A549 (cell line): Measurements from ENCODE around the gene ZNF283. TPM values are rescaled to one million over a fixed set of nuclear protein-coding genes. Genes with fewer than 3 reads are reported as not detected.

Experiments used
- ATAC-seq, 2 experiments: fragments of 200-7000 bp in 1 of 2; fragments of >200 bp in 1 of 2; cut with Nextera tagmentation in 1 of 2; cut with Tn5 transposase in 1 of 2; 3 replicates each; pipeline versions ENCODE4 v1.8.0 to v1.9.1; 2018 to 2020; ENCODE audit warnings: mild to moderate bottlenecking in 1 of 2, moderate library complexity in 1 of 2
- CTCF ChIA-PET: fragments of 300-600 bp; sonication (Branson Sonifier 250); formaldehyde crosslinking; extraction: SDS; loops from one replicate; lab custom pipeline; 2021; ENCODE audit warnings: antibody characterized with exemption, inconsistent platforms; lab: Yijun Ruan, JAX
- POLR2A ChIA-PET: fragments of 350-600 bp; formaldehyde crosslinking; extraction: SDS; loops from one replicate; lab custom pipeline; 2021; ENCODE audit warnings: antibody characterized with exemption, inconsistent platforms; lab: Yijun Ruan, JAX
- DNase-seq, 2 experiments: peaks; one replicate each; pipeline versions ENCODE4 v3.0.0 to v3.0.0-alpha.2; 2011 to 2016; ENCODE audit warnings: low read depth in 1 of 2, low spot score in 1 of 2
- FAIRE-seq: peaks from 2 replicates; lab custom pipeline; 2011; peaks lifted over from hg19 to GRCh38; lab: Jason Lieb, UNC
- H3K27ac ChIP-seq, 2 experiments: fragments of >200 bp; sonication (Bioruptor Twin); formaldehyde crosslinking; 3 replicates each; pipeline ENCODE4 v1.5.1; 2016 to 2017
- H3K4me1 ChIP-seq: fragments of >200 bp; sonication (Bioruptor Twin); formaldehyde crosslinking; 3 replicates; pipeline ENCODE4 v1.6.1; 2016
- H3K4me2 ChIP-seq: fragments of >200 bp; sonication (Bioruptor Twin); formaldehyde crosslinking; 3 replicates; pipeline ENCODE4 v1.6.1; 2016
- H3K4me3 ChIP-seq: fragments of >200 bp; sonication (Bioruptor Twin); formaldehyde crosslinking; 3 replicates; pipeline ENCODE4 v1.5.1; 2016
- H3K9me3 ChIP-seq: fragments of >200 bp; sonication (Bioruptor Twin); formaldehyde crosslinking; 3 replicates; pipeline ENCODE4 v1.6.1; 2016
- BHLHE40 ChIP-seq: IDR thresholded peaks from 2 replicates; pipeline ENCODE4 v1.6.1; 2012; ENCODE audit warnings: low read depth, low read length, inconsistent platforms
- CBX2 ChIP-seq: fragments of 200-600 bp; sonication (generic); IDR thresholded peaks from 2 replicates; pipeline ENCODE4 v1.6.1; 2016; ENCODE audit warnings: low read depth, mild to moderate bottlenecking, borderline replicate concordance
- CEBPB ChIP-seq, 2 experiments: fragments of >200 bp in 1 of 2; sonication (Bioruptor Twin) in 1 of 2; formaldehyde crosslinking in 1 of 2; IDR thresholded peaks; 2 replicates each; pipeline ENCODE4 v1.6.1; 2012 to 2016
- CHD2 ChIP-seq: fragments of 150-350 bp; IDR thresholded peaks from 2 replicates; pipeline ENCODE4 v1.6.1; 2014; ENCODE audit warnings: low read length; ENCODE audit not compliant: partially characterized antibody
- CHD4 ChIP-seq: fragments of 200-600 bp; sonication (generic); IDR thresholded peaks from 2 replicates; pipeline ENCODE4 v1.6.1; 2016; ENCODE audit warnings: antibody characterized with exemption, mild to moderate bottlenecking, borderline replicate concordance
- EHF ChIP-seq: fragments of 250-450 bp; sonication (Bioruptor Pico); IDR thresholded peaks from 2 replicates; pipeline ENCODE4 v1.5.0; 2020; ENCODE audit warnings: mild to moderate bottlenecking
- EP300 ChIP-seq, 2 experiments: fragments of >200 bp; sonication (Bioruptor Twin); formaldehyde crosslinking; IDR thresholded peaks; 2 replicates in 1 of 2; 3 replicates in 1 of 2; pipeline ENCODE4 v1.6.1; 2016 to 2017
- FOXS1 ChIP-seq: fragments of 250-450 bp; sonication (Bioruptor Pico); IDR thresholded peaks from 2 replicates; pipeline ENCODE4 v1.5.0; 2020; ENCODE audit warnings: mild to moderate bottlenecking, moderate library complexity
- GATA3 ChIP-seq: IDR thresholded peaks from 2 replicates; pipeline ENCODE4 v1.6.1; 2012; ENCODE audit warnings: borderline replicate concordance
- HEYL ChIP-seq: fragments of 250-450 bp; sonication (Bioruptor Pico); IDR thresholded peaks from 2 replicates; pipeline ENCODE4 v1.8.0; 2021; ENCODE audit warnings: mild to moderate bottlenecking, moderate library complexity
- HOXA7 ChIP-seq: fragments of 250-450 bp; sonication (Bioruptor Pico); IDR thresholded peaks from 2 replicates; pipeline ENCODE4 v1.5.0; 2020; ENCODE audit warnings: mild to moderate bottlenecking, moderate library complexity
- HOXB13 ChIP-seq: fragments of 250-450 bp; sonication (Bioruptor Pico); IDR thresholded peaks from 2 replicates; pipeline ENCODE4 v1.5.0; 2020; ENCODE audit warnings: low read depth, mild to moderate bottlenecking, moderate library complexity
- HOXB5 ChIP-seq: fragments of 250-450 bp; sonication (Bioruptor Pico); IDR thresholded peaks from 2 replicates; pipeline ENCODE4 v1.5.0; 2020; ENCODE audit warnings: mild to moderate bottlenecking, moderate library complexity
- JUN ChIP-seq, 2 experiments: fragments of >200 bp; sonication (Bioruptor Twin); formaldehyde crosslinking; IDR thresholded peaks; 2 replicates in 1 of 2; 3 replicates in 1 of 2; pipeline ENCODE4 v1.6.1; 2016 to 2017
- JUNB ChIP-seq: fragments of >200 bp; sonication (Bioruptor Twin); formaldehyde crosslinking; IDR thresholded peaks from 2 replicates; pipeline ENCODE4 v1.6.1; 2016
- MAFK ChIP-seq: fragments of 450-650 bp; IDR thresholded peaks from 2 replicates; pipeline ENCODE4 v1.6.1; 2014; ENCODE audit not compliant: partially characterized antibody
- MAZ ChIP-seq: fragments of 150-350 bp; IDR thresholded peaks from 2 replicates; pipeline ENCODE4 v1.6.1; 2014; ENCODE audit warnings: antibody characterized with exemption, low read depth, low read length, borderline replicate concordance
- MYC ChIP-seq: IDR thresholded peaks from 2 replicates; pipeline ENCODE4 v1.6.1; 2012; ENCODE audit warnings: mild to moderate bottlenecking, inconsistent platforms, low read length, improper control_type of control experiment, borderline replicate concordance
- NFE2L2 ChIP-seq: fragments of 150-350 bp; conservative IDR thresholded peaks from 2 replicates; pipeline ENCODE4 v1.6.1; 2014; ENCODE audit warnings: low read length
- NR3C1 ChIP-seq: fragments of >200 bp; sonication (Bioruptor Twin); formaldehyde crosslinking; IDR thresholded peaks from 3 replicates; pipeline ENCODE4 v1.6.1; 2017
- PHF8 ChIP-seq: fragments of 200-600 bp; sonication (generic); IDR thresholded peaks from 2 replicates; pipeline ENCODE4 v1.6.1; 2016; ENCODE audit warnings: low read depth, mild to moderate bottlenecking, antibody characterized with exemption, moderate library complexity, borderline replicate concordance
- POLR2A ChIP-seq: IDR thresholded peaks from 2 replicates; pipeline ENCODE4 v1.6.1; 2012; ENCODE audit warnings: mild to moderate bottlenecking, low read length
- POLR2AphosphoS2 ChIP-seq: conservative IDR thresholded peaks from 2 replicates; pipeline ENCODE4 v1.6.1; 2012; ENCODE audit warnings: low read length, improper control_type of control experiment, inconsistent platforms
- RAD21 ChIP-seq, 2 experiments: fragments of >200 bp in 1 of 2; sonication (Bioruptor Twin) in 1 of 2; formaldehyde crosslinking in 1 of 2; IDR thresholded peaks in 1 of 2; conservative IDR thresholded peaks in 1 of 2; 2 replicates in 1 of 2; 3 replicates in 1 of 2; pipeline ENCODE4 v1.6.1; 2012 to 2018; ENCODE audit warnings: inconsistent platforms in 1 of 2
- RARB ChIP-seq: fragments of 250-450 bp; sonication (Bioruptor Pico); IDR thresholded peaks from 2 replicates; pipeline ENCODE4 v1.8.0; 2021; ENCODE audit warnings: mild to moderate bottlenecking, moderate library complexity
- RCOR1 ChIP-seq: fragments of 150-350 bp; IDR thresholded peaks from 2 replicates; pipeline ENCODE4 v1.6.1; 2014; ENCODE audit warnings: antibody characterized with exemption, low read length, low read depth
- SREBF2 ChIP-seq: fragments of 450-650 bp; IDR thresholded peaks from 2 replicates; pipeline ENCODE4 v1.6.1; 2014; ENCODE audit warnings: mild to moderate bottlenecking, moderate library complexity
- TFCP2L1 ChIP-seq: fragments of 250-450 bp; sonication (Bioruptor Pico); IDR thresholded peaks from 2 replicates; pipeline ENCODE4 v1.5.0; 2021; ENCODE audit warnings: mild to moderate bottlenecking
- WGBS: methylation state at CpG from one replicate; pipeline ENCODE4 v1.1.6; 2017; ENCODE audit errors: missing lambda C conversion rate; 5-methylcytosine and 5-hydroxymethylcytosine counted together
- polyA plus RNA-seq, 4 experiments: library from polyadenylated mRNA; depleted of rRNA in 3 of 4; stranded (reverse); fragments of >200 nt; fragmentation: RNase III in 1 of 4; extraction: RNeasy Plus Mini Kit Qiagen cat#74134 plus additional on column Dnase treatment in 1 of 4; gene quantifications; 2 replicates in 3 of 4; 3 replicates in 1 of 4; pipeline ENCODE4 v1.2.3, GENCODE V29; 2011 to 2017
- TF ChIP-seq, protein P1 (sequence below): IDR thresholded peaks from 2 replicates; pipeline ENCODE4 v1.6.1; 2012
- TF ChIP-seq, protein P2 (sequence below): fragments of 200-600 bp; sonication (generic); IDR thresholded peaks from 2 replicates; pipeline ENCODE4 v1.6.1; 2016; ENCODE audit warnings: antibody characterized with exemption, mild to moderate bottlenecking, moderate library complexity
- TF ChIP-seq, protein P3 (sequence below): fragments of 250-450 bp; sonication (Bioruptor Pico); IDR thresholded peaks from 2 replicates; pipeline ENCODE4 v1.5.0; 2020; ENCODE audit warnings: low read depth, mild to moderate bottlenecking, moderate library complexity
- TF ChIP-seq, protein P4 (sequence below): fragments of >200 bp; sonication (Bioruptor Twin); formaldehyde crosslinking; IDR thresholded peaks from 2 replicates; pipeline ENCODE4 v1.6.1; 2016
- TF ChIP-seq, protein P5 (sequence below): fragments of >200 bp; sonication (Bioruptor Twin); formaldehyde crosslinking; IDR thresholded peaks from 3 replicates; pipeline ENCODE4 v1.6.1; 2016
- TF ChIP-seq, protein P6 (sequence below): fragments of 450-650 bp; IDR thresholded peaks from 2 replicates; pipeline ENCODE4 v1.6.1; 2014; ENCODE audit warnings: antibody characterized with exemption

ZNF283 gene
- polyA plus RNA-seq, 2 of the 4 experiments (the other 2 are of a cell fraction) = 6.1 to 8.9 TPM

DNA sequence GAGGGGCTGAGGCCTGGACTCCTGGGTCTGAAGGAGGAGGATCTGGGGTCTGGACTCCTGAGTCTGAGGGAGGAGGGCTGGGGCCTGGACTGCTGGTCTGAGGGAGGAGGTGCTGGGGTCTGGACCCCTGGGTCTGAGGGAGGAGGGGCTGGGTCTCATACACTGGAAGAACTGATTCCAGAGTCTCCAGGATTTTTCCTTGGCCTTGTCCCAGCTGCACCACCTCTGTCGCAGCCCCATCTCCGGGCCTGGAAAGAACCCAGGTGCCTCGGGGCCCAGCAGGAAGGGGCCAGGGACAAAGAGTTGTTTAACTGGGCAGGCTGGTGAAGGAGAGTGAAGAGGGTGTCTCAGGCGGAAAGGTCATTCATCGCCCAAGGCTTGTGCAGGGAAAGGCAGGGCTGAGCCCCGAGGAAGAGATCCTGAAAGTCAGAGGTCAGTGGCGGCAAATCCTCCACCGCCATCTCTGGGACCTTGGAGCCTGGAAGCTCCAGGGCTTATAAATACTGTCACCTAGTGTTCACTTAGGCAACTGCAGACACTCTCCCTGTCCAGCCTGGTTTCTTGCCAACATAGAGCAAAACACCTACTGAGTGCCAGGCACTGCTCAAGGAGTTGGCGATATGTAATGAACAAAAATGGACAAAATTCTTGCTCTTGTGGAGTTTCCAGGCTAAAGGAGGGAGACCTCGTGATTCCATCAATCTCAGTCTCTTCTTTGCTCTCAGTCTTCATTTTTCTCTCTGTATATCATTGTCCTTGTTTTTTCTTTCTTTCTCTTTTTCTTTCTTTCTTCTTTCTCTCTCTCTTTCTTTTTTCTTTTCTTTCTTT, 41.9 kb upstream of the ZNF283 start:
- 0 out of 3 replicates have a peak overlapping the region, but pooled peaks have one; percentile 3 for H3K4me3 ChIP-seq
- CTCF ChIA-PET = interaction anchor here (0.5 to 24.0 kb wide), 29 partner anchors 8 to 338 kb away, joined by 3 to 565 read pairs (median 4); partner anchors contain the start of genes IRGC, IRGQ, PLAUR and SMG9
- WGBS = 3% methylated on average over 10 of the region's 10 CpGs
- peak overlapping the region; percentile 79 for H3K4me2 ChIP-seq
- FAIRE-seq = peak; percentile 68
- peak overlapping the region; percentile 93 to 95 for H3K27ac ChIP-seq
- ATAC-seq = peak; percentile 66 to 82
- peaks cover 50% of the 10 kb centered on the region for H3K4me1 ChIP-seq
- POLR2A ChIA-PET = interaction anchor here (1.3 to 1.9 kb wide), 3 partner anchors 20 to 117 kb away, joined by 6 to 12 read pairs (median 11); partner anchors contain the start of gene SMG9
- DNase-seq = peak; percentile 81 to 90
- H3K9me3 ChIP-seq = no peaks in the 10 kb centered on the region
- TF ChIP-seq, protein P1, sequence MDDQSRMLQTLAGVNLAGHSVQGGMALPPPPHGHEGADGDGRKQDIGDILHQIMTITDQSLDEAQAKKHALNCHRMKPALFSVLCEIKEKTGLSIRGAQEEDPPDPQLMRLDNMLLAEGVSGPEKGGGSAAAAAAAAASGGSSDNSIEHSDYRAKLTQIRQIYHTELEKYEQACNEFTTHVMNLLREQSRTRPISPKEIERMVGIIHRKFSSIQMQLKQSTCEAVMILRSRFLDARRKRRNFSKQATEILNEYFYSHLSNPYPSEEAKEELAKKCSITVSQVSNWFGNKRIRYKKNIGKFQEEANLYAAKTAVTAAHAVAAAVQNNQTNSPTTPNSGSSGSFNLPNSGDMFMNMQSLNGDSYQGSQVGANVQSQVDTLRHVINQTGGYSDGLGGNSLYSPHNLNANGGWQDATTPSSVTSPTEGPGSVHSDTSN = no peak; the same call in 1 of the 2 replicates
- TF ChIP-seq GATA3 = no peak
- TF ChIP-seq, protein P2, sequence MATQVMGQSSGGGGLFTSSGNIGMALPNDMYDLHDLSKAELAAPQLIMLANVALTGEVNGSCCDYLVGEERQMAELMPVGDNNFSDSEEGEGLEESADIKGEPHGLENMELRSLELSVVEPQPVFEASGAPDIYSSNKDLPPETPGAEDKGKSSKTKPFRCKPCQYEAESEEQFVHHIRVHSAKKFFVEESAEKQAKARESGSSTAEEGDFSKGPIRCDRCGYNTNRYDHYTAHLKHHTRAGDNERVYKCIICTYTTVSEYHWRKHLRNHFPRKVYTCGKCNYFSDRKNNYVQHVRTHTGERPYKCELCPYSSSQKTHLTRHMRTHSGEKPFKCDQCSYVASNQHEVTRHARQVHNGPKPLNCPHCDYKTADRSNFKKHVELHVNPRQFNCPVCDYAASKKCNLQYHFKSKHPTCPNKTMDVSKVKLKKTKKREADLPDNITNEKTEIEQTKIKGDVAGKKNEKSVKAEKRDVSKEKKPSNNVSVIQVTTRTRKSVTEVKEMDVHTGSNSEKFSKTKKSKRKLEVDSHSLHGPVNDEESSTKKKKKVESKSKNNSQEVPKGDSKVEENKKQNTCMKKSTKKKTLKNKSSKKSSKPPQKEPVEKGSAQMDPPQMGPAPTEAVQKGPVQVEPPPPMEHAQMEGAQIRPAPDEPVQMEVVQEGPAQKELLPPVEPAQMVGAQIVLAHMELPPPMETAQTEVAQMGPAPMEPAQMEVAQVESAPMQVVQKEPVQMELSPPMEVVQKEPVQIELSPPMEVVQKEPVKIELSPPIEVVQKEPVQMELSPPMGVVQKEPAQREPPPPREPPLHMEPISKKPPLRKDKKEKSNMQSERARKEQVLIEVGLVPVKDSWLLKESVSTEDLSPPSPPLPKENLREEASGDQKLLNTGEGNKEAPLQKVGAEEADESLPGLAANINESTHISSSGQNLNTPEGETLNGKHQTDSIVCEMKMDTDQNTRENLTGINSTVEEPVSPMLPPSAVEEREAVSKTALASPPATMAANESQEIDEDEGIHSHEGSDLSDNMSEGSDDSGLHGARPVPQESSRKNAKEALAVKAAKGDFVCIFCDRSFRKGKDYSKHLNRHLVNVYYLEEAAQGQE = no peak
- no peak for TF ChIP-seq SREBF2
- no peak; the same call in 1 of the 2 replicates for TF ChIP-seq FOXS1 (CRISPR knock-in tag)
- no peak for TF ChIP-seq NFE2L2
- TF ChIP-seq CBX2 = no peak
- TF ChIP-seq, protein P3, sequence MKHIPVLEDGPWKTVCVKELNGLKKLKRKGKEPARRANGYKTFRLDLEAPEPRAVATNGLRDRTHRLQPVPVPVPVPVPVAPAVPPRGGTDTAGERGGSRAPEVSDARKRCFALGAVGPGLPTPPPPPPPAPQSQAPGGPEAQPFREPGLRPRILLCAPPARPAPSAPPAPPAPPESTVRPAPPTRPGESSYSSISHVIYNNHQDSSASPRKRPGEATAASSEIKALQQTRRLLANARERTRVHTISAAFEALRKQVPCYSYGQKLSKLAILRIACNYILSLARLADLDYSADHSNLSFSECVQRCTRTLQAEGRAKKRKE = no peak
- no peak for TF ChIP-seq MAZ
- no peak for TF ChIP-seq MAFK
- peak; percentile 99 to 100 for TF ChIP-seq RAD21 (conservative IDR thresholded peaks at IDR 0.05 in 1 of 2, IDR thresholded peaks at IDR 0.05 in 1 of 2)
- no peak for TF ChIP-seq TFCP2L1 (CRISPR knock-in tag)
- TF ChIP-seq JUNB = no peak
- TF ChIP-seq, protein P4, sequence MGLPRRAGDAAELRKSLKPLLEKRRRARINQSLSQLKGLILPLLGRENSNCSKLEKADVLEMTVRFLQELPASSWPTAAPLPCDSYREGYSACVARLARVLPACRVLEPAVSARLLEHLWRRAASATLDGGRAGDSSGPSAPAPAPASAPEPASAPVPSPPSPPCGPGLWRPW = no peak
- TF ChIP-seq BHLHE40 = no peak
- TF ChIP-seq HOXB13 = 0 out of 2 replicates have a peak, but pooled peaks have one; percentile 34
- TF ChIP-seq RCOR1 = no peak
- TF ChIP-seq CHD4 = no peak
- TF ChIP-seq CHD2 = no peak
- no peak for TF ChIP-seq CEBPB (IDR thresholded peaks at IDR 0.05)
- TF ChIP-seq EHF (CRISPR knock-in tag) = no peak
- TF ChIP-seq, protein P5, sequence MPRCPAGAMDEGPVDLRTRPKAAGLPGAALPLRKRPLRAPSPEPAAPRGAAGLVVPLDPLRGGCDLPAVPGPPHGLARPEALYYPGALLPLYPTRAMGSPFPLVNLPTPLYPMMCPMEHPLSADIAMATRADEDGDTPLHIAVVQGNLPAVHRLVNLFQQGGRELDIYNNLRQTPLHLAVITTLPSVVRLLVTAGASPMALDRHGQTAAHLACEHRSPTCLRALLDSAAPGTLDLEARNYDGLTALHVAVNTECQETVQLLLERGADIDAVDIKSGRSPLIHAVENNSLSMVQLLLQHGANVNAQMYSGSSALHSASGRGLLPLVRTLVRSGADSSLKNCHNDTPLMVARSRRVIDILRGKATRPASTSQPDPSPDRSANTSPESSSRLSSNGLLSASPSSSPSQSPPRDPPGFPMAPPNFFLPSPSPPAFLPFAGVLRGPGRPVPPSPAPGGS = no peak
- TF ChIP-seq MYC = no peak
- TF ChIP-seq HEYL (CRISPR knock-in tag) = no peak
- no peak for TF ChIP-seq POLR2AphosphoS2
- TF ChIP-seq, protein P6, sequence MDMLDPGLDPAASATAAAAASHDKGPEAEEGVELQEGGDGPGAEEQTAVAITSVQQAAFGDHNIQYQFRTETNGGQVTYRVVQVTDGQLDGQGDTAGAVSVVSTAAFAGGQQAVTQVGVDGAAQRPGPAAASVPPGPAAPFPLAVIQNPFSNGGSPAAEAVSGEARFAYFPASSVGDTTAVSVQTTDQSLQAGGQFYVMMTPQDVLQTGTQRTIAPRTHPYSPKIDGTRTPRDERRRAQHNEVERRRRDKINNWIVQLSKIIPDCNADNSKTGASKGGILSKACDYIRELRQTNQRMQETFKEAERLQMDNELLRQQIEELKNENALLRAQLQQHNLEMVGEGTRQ = no peak
- no peak for TF ChIP-seq RARB (CRISPR knock-in tag)
- TF ChIP-seq PHF8 = no peak
- TF ChIP-seq POLR2A = no peak
- no peak for TF ChIP-seq NR3C1
- no peak for TF ChIP-seq HOXA7
- TF ChIP-seq HOXB5 = 0 out of 2 replicates have a peak, but pooled peaks have one; percentile 28
- TF ChIP-seq JUN (IDR thresholded peaks at IDR 0.05) = peak in 1 of 2 experiments; percentile 43; a peak in 2 of 5 replicates
- no peak for TF ChIP-seq EP300 (IDR thresholded peaks at IDR 0.05)
